SK-N-SH treated with all-trans-retinoic acid at 6 μM for 48 hours (cell line): ENCODE data around the gene SPATA3.

Experiments
- ARNTL ChIP-seq: fragments of 450-650 bp; formaldehyde crosslinking; IDR thresholded peaks from 2 replicates; pipeline ENCODE4 v1.5.0; 2020; ENCODE audit warnings: low read depth, mild to moderate bottlenecking, moderate library complexity, borderline replicate concordance
- ESRRG ChIP-seq: fragments of 250-450 bp; sonication (Bioruptor Pico); IDR thresholded peaks from 2 replicates; pipeline ENCODE4 v1.6.1; 2021; ENCODE audit warnings: mild to moderate bottlenecking
- PATZ1 ChIP-seq: fragments of 250-450 bp; sonication (Bioruptor Pico); IDR thresholded peaks from 2 replicates; pipeline ENCODE4 v1.8.0; 2020; ENCODE audit warnings: mild to moderate bottlenecking, moderate library complexity, borderline replicate concordance
- SNAI2 ChIP-seq: fragments of 250-450 bp; sonication (Bioruptor Pico); IDR thresholded peaks from 2 replicates; pipeline ENCODE4 v1.5.0; 2020; ENCODE audit warnings: mild to moderate bottlenecking, moderate library complexity
- TCF4 ChIP-seq: fragments of 250-450 bp; sonication (Bioruptor Pico); IDR thresholded peaks from 2 replicates; pipeline ENCODE4 v1.8.0; 2021; ENCODE audit warnings: mild to moderate bottlenecking, moderate library complexity, borderline replicate concordance
- ZFP3 ChIP-seq: fragments of 250-450 bp; sonication (Bioruptor Pico); IDR thresholded peaks from 2 replicates; pipeline ENCODE4 v1.5.0; 2020; ENCODE audit warnings: mild to moderate bottlenecking, moderate library complexity
- ZNF70 ChIP-seq: fragments of 450-650 bp; formaldehyde crosslinking; IDR thresholded peaks from 2 replicates; pipeline ENCODE4 v1.5.0; 2020; ENCODE audit warnings: mild to moderate bottlenecking, moderate library complexity
- ZNF8 ChIP-seq: fragments of 450-650 bp; formaldehyde crosslinking; IDR thresholded peaks from 2 replicates; pipeline ENCODE4 v1.5.0; 2020; ENCODE audit warnings: mild to moderate bottlenecking, moderate library complexity
- TF ChIP-seq, protein P1 (sequence below): fragments of 250-450 bp; sonication (Bioruptor Pico); IDR thresholded peaks from 2 replicates; pipeline ENCODE4 v1.5.0; 2020; ENCODE audit warnings: mild to moderate bottlenecking, moderate library complexity
- TF ChIP-seq, protein P2 (sequence below): fragments of 250-450 bp; sonication (Bioruptor Pico); IDR thresholded peaks from 2 replicates; pipeline ENCODE4 v1.5.1; 2020; ENCODE audit warnings: low read depth, mild to moderate bottlenecking, moderate library complexity

DNA sequence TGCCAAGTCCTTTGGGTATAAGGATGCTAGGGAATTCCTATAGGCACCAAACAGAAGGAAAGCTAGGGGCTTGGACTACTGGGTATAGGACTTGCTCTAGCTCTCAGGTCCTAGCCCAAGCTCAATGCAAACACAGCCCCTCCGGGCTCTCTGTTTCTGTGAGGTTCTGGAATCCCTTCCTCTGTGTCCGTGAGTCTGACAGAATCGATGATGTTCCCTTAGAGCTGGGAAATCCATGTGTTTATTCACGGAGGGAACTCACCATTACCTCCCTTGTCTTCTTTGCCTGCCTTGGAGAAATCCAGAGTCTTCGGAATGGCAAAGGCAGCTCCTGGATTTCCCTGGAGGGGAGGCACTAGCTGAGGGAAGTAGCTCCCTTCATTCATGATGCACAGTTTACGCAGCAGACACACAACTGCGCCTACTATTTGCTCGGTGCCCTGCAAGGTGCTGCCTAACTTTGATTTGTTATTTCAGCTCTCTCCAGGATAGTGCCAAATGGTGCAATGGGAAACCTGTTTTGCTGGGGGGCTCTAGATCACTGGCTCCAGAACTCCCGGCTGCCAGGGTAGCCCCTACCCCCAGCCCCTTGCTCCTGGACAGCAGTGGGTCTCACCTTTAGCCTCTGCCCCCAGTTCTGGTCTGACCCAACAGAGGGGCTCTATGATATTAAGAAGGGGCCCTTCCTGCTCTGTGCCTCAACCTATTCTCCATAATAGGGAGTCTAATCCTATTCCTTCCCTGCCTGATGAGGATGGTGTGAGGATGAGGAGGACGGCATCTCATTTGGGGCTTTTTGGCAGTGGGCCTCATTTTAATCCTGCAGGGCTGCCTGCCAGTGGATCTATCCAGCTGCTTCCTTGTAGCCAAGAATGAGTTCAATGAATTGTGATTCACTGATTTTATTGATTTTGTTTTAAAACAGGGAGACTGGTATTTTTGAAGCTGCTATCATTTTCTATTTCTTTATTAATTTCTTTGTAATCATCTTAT is 52.3 kb downstream of the SPATA3 start:
- TF ChIP-seq ZFP3 (CRISPR knock-in tag), result no peak
- TF ChIP-seq ZNF8 (CRISPR knock-in tag), result no peak
- TF ChIP-seq, protein P1, sequence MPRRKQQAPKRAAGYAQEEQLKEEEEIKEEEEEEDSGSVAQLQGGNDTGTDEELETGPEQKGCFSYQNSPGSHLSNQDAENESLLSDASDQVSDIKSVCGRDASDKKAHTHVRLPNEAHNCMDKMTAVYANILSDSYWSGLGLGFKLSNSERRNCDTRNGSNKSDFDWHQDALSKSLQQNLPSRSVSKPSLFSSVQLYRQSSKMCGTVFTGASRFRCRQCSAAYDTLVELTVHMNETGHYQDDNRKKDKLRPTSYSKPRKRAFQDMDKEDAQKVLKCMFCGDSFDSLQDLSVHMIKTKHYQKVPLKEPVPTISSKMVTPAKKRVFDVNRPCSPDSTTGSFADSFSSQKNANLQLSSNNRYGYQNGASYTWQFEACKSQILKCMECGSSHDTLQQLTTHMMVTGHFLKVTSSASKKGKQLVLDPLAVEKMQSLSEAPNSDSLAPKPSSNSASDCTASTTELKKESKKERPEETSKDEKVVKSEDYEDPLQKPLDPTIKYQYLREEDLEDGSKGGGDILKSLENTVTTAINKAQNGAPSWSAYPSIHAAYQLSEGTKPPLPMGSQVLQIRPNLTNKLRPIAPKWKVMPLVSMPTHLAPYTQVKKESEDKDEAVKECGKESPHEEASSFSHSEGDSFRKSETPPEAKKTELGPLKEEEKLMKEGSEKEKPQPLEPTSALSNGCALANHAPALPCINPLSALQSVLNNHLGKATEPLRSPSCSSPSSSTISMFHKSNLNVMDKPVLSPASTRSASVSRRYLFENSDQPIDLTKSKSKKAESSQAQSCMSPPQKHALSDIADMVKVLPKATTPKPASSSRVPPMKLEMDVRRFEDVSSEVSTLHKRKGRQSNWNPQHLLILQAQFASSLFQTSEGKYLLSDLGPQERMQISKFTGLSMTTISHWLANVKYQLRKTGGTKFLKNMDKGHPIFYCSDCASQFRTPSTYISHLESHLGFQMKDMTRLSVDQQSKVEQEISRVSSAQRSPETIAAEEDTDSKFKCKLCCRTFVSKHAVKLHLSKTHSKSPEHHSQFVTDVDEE (CRISPR knock-in tag), result no peak
- TF ChIP-seq ESRRG (CRISPR knock-in tag), result no peak
- no peak for TF ChIP-seq TCF4 (CRISPR knock-in tag)
- no peak for TF ChIP-seq ZNF70 (CRISPR knock-in tag)
- no peak for TF ChIP-seq ARNTL
- no peak for TF ChIP-seq SNAI2 (CRISPR knock-in tag)
- no peak for TF ChIP-seq PATZ1 (CRISPR knock-in tag)
- TF ChIP-seq, protein P2, sequence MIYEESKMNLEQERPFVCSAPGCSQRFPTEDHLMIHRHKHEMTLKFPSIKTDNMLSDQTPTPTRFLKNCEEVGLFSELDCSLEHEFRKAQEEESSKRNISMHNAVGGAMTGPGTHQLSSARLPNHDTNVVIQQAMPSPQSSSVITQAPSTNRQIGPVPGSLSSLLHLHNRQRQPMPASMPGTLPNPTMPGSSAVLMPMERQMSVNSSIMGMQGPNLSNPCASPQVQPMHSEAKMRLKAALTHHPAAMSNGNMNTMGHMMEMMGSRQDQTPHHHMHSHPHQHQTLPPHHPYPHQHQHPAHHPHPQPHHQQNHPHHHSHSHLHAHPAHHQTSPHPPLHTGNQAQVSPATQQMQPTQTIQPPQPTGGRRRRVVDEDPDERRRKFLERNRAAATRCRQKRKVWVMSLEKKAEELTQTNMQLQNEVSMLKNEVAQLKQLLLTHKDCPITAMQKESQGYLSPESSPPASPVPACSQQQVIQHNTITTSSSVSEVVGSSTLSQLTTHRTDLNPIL, result no peak
